ENCODE results near the gene DVL3. TPM values are rescaled to one million over a fixed set of nuclear protein-coding genes. Genes with fewer than 3 reads are reported as not detected.

The DVL3 gene
- total RNA-seq, 1 donor from 2014 or later: 159 TPM

- no peak overlapping the region for H3K27ac Mint-ChIP-seq
Measured at GRCh38 chr3:184129012-184129411, 26.2 kb upstream of the DVL3 start.

GRCh38 chr3:184132945-184133344 lies 22.2 kb upstream of the DVL3 start:
- no peaks in the 10 kb centered on the region for H3K9me3 Mint-ChIP-seq
- peaks cover 33% of the 10 kb centered on the region for H3K4me1 Mint-ChIP-seq
- no peak overlapping the region for H3K4me3 Mint-ChIP-seq
- no peaks in the 10 kb centered on the region for H3K27me3 Mint-ChIP-seq (ENCODE audit: low read depth)
- no peak overlapping the region for H3K27ac Mint-ChIP-seq
- DNase-seq (ENCODE audit: low spot score in 2 of 2, unreplicated experiment in 2 of 2): no peak
- peaks cover 3% of the 10 kb centered on the region for H3K36me3 Mint-ChIP-seq
- TF ChIP-seq, protein P1, sequence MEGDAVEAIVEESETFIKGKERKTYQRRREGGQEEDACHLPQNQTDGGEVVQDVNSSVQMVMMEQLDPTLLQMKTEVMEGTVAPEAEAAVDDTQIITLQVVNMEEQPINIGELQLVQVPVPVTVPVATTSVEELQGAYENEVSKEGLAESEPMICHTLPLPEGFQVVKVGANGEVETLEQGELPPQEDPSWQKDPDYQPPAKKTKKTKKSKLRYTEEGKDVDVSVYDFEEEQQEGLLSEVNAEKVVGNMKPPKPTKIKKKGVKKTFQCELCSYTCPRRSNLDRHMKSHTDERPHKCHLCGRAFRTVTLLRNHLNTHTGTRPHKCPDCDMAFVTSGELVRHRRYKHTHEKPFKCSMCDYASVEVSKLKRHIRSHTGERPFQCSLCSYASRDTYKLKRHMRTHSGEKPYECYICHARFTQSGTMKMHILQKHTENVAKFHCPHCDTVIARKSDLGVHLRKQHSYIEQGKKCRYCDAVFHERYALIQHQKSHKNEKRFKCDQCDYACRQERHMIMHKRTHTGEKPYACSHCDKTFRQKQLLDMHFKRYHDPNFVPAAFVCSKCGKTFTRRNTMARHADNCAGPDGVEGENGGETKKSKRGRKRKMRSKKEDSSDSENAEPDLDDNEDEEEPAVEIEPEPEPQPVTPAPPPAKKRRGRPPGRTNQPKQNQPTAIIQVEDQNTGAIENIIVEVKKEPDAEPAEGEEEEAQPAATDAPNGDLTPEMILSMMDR (IDR thresholded peaks at IDR 0.05; ENCODE audit: unreplicated experiment): no peak

More at GRCh38 chr3:184129012-184129411, 26.2 kb upstream of the DVL3 start:
- no peak for DNase-seq (ENCODE audit: low spot score in 2 of 2, unreplicated experiment in 2 of 2)
- Mint-ChIP-seq H3K27me3 (ENCODE audit: low read depth) (no peaks in the 10 kb centered on the region), H3K4me3 (no peak overlapping the region), H3K4me1 (peaks cover 8% of the 10 kb centered on the region), H3K36me3 (no peaks in the 10 kb centered on the region), H3K9me3 (no peaks in the 10 kb centered on the region)
- TF ChIP-seq, protein P1 (IDR thresholded peaks at IDR 0.05; ENCODE audit: unreplicated experiment): no peak

DNA sequence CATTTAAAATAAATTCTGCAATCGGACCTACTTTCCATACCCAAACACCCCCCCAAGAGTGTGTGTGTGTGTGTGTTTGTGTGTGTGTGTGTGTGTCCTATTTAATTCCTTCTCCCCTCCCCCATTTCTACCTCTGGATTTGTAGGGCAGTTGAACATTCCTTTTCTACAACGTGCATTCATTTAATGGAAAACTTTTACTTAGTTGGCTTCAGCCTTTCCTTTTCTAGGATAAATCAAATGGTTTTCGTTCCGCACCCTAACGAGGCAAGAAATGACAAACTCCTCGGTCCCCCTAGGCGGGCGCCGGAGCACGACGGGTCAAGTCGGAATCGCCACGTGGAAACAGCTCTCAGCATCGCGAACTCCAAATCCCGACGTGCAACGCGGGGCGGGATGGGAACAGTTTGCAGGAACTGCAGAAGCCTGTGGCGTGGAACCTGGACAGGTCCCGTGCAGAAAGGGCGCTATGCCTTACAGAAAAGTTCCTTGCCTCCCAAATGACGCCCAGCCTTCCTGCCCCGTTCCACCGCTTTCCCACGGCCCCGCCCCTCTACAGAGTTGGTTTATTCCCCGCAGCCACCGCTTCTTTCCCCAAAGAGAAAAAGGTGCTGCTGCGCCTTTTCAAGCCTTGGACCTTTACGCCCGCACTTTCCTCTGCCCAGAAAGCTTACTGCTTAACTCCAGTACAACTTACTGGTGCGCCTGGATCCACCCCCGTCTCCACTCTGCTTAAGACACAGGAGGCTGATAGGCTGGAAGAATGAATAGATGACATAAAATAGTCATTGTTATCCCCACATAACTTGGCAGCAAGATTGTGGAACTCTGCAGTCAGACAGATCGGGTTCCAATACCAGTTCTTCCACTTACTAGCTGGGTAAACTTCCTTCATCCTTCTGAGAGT lies 21.1 kb upstream of the DVL3 start:
- peak overlapping the region; percentile 96 for H3K4me3 Mint-ChIP-seq
- H3K4me1 Mint-ChIP-seq: peaks cover 34% of the 10 kb centered on the region
- H3K9me3 Mint-ChIP-seq: no peaks in the 10 kb centered on the region
- peak; percentile 32 to 68 for DNase-seq (ENCODE audit: low spot score in 2 of 2, unreplicated experiment in 2 of 2)
- H3K27me3 Mint-ChIP-seq (ENCODE audit: low read depth): no peaks in the 10 kb centered on the region
- H3K27ac Mint-ChIP-seq: peak overlapping the region; percentile 96
- H3K36me3 Mint-ChIP-seq: peaks cover 3% of the 10 kb centered on the region
- TF ChIP-seq, protein P1 (IDR thresholded peaks at IDR 0.05; ENCODE audit: unreplicated experiment): no peak

DNA sequence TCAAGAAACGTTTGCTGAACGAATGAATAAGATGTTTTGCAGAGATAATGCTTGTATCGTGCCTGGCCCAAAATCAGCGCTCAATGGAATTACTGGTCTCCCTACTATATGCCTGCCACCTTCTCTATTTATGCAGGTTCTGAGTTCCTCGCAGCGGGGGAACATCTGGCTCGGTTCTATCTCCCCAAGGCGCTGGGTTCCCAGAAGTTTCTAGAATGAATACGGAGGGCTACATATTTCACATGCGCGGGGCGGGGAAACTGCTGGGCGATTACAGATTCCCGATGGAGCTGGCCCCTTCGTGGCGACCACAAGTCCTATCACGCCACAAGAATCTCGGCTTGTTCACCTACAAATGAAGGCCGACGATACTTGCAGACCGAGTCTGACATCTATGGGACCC lies 20.4 kb upstream of the DVL3 start:
- H3K36me3 Mint-ChIP-seq: peaks cover 3% of the 10 kb centered on the region

DNA sequence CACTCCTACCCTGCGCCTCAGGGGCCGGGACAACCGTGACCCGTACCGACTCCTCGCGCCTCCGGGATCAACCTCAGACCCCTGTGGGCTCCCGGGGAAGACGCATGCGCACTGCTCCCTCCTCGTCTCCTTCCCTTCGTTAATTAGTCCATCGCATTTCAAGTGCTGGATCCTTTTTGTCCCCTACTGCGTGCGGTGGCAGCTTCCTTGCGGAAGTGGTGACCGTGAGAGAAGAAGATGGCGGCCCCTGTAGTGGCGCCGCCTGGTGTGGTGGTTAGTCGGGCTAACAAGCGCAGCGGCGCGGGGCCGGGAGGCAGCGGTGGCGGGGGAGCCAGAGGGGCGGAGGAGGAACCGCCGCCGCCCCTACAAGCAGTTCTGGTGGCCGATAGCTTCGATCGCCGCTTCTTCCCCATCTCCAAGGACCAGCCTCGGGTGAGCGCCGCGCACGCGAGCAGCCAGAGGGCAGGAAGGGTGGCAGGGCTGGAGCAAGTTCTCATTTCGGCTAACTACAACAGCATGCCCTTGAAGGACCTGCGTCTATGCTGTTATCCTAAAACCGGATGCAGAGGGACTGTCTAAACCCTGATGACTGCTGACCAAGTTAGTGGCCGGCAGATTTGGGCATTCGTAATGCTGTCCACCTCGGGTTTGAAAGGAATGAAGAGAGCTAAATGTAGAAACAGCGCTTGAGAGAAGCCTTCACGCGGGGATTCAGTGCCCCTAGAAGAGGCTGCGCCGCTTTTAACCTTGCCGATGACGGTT lies 19.8 kb upstream of the DVL3 start, which contains the start of gene EIF2B5:
Gene EIF2B5, plus strand, starts transcription at position 210 of the 762 bp plus-strand sequence. Its CDS starts 28 bp downstream, at position 238.
- DNase-seq (ENCODE audit: low spot score in 2 of 2, unreplicated experiment in 2 of 2): peak; percentile 66 to 83
- H3K9me3 Mint-ChIP-seq: no peaks in the 10 kb centered on the region
- peaks cover 34% of the 10 kb centered on the region for H3K4me1 Mint-ChIP-seq
- TF ChIP-seq, protein P1 (IDR thresholded peaks at IDR 0.05; ENCODE audit: unreplicated experiment): no peak
- H3K27ac Mint-ChIP-seq: peak within 1 kb of the TSS; percentile 96
- H3K27me3 Mint-ChIP-seq (ENCODE audit: low read depth): no peaks in the 10 kb centered on the region
- peak within 1 kb of the TSS; percentile 96 for H3K4me3 Mint-ChIP-seq
- peaks cover 7% of the 10 kb centered on the region for H3K36me3 Mint-ChIP-seq

More for the DNA sequence above, 20.4 kb upstream of the DVL3 start:
- no peak for DNase-seq (ENCODE audit: low spot score in 2 of 2, unreplicated experiment in 2 of 2)
- TF ChIP-seq, protein P1 (IDR thresholded peaks at IDR 0.05; ENCODE audit: unreplicated experiment): no peak
- H3K4me1 Mint-ChIP-seq: peaks cover 34% of the 10 kb centered on the region
- peak overlapping the region; percentile 96 for H3K27ac Mint-ChIP-seq
- H3K4me3 Mint-ChIP-seq: peak overlapping the region; percentile 96
- no peaks in the 10 kb centered on the region for H3K9me3 Mint-ChIP-seq
- H3K27me3 Mint-ChIP-seq (ENCODE audit: low read depth): no peaks in the 10 kb centered on the region

Measured in mesothelial cell of epicardium (in vitro differentiated cells).